8988T (cell line): ENCODE results near the gene ADGRG6.
A peak's percentile ranks its signal among the peaks of the same experiment; 100 is the strongest.

Experiments used
- DNase-seq: peaks from one replicate; pipeline ENCODE4 v3.0.0; 2011

Gene ADGRG6

GRCh38 chr6:142353690-142354089 lies 51.9 kb downstream of the ADGRG6 start:
- DNase-seq: no peak

- DNase-seq: no peak
These were observed 52.8 kb downstream of the ADGRG6 start for GRCh38 chr6:142354650-142355049.

- DNase-seq: no peak
These were observed 53.8 kb downstream of the ADGRG6 start for GRCh38 chr6:142355520-142356174.

- DNase-seq: no peak
These were observed 54.5 kb downstream of the ADGRG6 start for GRCh38 chr6:142356201-142356883.

GRCh38 chr6:142356884-142357225 lies 55.0 kb downstream of the ADGRG6 start:
- DNase-seq: no peak

GRCh38 chr6:142357879-142358278 lies 56.1 kb downstream of the ADGRG6 start:
- no peak for DNase-seq

- no peak for DNase-seq
These were observed 57.6 kb downstream of the ADGRG6 start for GRCh38 chr6:142359271-142359960.

- DNase-seq: no peak
These were observed 59.5 kb downstream of the ADGRG6 start for GRCh38 chr6:142361345-142361744.

GRCh38 chr6:142361779-142362750 lies 60.3 kb downstream of the ADGRG6 start:
- no peak for DNase-seq

- no peak for DNase-seq
These were observed 65.3 kb downstream of the ADGRG6 start for GRCh38 chr6:142367061-142367460.

GRCh38 chr6:142367501-142368018 lies 65.8 kb downstream of the ADGRG6 start:
- no peak for DNase-seq

- no peak for DNase-seq
These were observed 67.5 kb downstream of the ADGRG6 start for GRCh38 chr6:142369266-142369665.

- no peak for DNase-seq
These were observed 70.5 kb downstream of the ADGRG6 start for GRCh38 chr6:142372348-142372747.

- no peak for DNase-seq
These were observed 71.7 kb downstream of the ADGRG6 start for GRCh38 chr6:142373268-142374090.

GRCh38 chr6:142374091-142374770 lies 72.4 kb downstream of the ADGRG6 start:
- DNase-seq: no peak

- no peak for DNase-seq
These were observed 73.3 kb downstream of the ADGRG6 start for GRCh38 chr6:142374965-142375733.

GRCh38 chr6:142376115-142376514 lies 74.3 kb downstream of the ADGRG6 start:
- no peak for DNase-seq

- peak; percentile 19 for DNase-seq
These were observed 75.1 kb downstream of the ADGRG6 start for GRCh38 chr6:142376800-142377496.

- no peak for DNase-seq
These were observed 75.7 kb downstream of the ADGRG6 start for GRCh38 chr6:142377497-142377848.
